DLD1 (cell line): ENCODE results near the gene GPATCH8.

Experiments used
- in situ Hi-C: cut with HindIII; loops from 2 replicates; pipeline ENCODE4 v1.10.0; 2017; ENCODE audit warnings: low sequenced_read_pairs

The GPATCH8 gene

DNA sequence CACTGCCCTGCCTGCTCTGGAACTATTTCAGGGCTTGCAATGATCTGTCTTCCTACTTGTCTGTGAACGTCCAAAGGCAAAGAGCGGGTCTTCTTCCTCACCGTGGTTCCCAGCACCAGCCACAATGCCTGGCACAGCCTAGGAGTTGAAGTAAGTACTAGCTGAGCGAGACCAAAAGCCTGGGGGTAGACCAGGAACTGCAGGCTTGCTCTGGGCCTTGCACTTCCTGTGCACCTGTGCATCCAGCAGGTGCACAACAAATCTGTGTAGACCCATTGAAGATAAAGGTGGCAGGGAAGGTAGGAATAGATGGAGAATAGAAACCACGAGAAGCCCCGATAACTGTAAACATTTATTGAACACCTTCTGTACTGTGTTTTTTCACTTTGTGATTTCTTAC, 144.2 kb downstream of the GPATCH8 start:
- in situ Hi-C loops: no loop called here

DNA sequence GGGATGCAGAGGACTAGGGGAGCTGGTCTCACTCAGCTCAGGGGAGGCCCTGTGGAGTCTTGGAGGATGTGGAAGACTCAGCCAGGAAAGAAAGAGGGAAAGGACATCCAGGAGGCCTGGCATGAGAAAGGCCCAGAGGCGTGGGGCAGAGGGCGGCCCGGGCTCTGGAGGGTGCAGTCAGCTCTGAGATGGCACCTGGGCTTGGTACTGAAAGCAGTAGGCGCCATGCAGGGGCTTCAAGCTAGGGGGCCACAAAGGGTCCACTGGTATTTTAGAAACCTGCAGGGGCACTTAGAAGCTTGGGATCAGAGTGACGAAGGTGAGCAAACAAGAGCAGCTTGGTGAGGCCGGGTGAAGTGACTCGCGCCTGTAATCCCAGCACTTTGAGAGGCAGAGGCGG, 145.1 kb downstream of the GPATCH8 start:
- in situ Hi-C loops: no loop called here

- in situ Hi-C loops: no loop called here
These were observed 147.0 kb downstream of the GPATCH8 start for GRCh38 chr17:44356241-44356640.

DNA sequence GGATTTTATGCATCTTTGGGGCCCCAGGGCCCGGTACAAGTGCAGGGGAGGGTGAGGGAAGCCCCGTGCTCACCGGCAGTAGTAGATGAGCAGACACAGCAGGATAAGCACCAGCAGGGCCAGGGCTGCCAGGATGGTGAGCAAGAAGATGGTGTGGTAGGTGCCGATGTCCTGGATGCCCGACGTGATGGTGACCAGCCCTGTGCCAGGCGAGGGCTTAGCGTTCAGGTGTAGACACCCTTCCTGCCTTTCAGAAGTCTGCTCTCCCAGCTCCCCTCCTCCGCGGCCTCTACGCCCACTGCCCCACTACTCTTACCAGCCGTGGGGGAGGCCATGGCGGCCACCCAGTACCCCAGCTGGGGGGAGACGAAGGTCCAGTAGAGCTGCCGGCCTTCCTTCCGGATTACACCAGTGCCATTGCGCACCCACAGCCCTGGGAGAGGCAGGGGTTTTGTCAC, 147.5 kb downstream of the GPATCH8 start:
- in situ Hi-C loops: no loop called here

GRCh38 chr17:44354582-44355561, 148.3 kb downstream of the GPATCH8 start:
- in situ Hi-C loops: no loop called here

- in situ Hi-C loops: no loop called here
These were observed 149.4 kb downstream of the GPATCH8 start for GRCh38 chr17:44353672-44354331.

DNA sequence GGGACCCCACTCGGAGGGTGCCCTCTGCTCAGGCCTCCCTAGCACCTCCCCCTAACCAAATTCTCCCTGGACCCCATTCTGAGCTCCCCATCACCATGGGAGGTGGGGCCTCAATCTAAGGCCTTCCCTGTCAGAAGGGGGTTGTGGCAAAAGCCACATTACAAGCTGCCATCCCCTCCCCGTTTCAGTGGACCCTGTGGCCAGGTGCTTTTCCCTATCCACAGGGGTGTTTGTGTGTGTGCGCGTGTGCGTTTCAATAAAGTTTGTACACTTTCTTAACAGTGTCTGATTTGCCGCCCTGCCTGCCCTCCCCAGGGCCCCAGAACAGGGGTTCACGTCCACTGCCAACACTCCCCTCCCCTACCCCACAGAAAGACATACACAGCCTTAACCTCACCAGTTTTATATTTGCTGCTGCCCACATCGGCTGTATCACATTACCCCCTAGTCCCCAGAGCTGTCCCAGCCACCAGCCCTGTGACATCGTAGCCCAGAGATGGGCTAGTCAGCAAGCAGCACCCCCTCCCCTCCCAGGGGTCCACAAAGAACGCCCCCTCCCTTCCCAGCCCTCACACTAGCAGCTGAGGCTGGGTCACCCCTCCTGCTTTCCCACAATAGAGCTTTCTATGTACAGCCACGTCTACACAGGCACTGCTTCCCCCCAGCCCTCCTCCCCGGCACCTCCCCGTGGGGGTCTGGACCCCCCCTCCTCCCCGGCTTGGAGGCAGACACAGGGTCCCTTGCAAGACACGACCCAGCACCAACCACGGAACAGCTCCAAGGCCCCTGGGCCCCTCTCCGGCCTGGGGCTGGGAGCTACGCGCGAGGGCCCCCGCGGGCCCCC, 150.2 kb downstream of the GPATCH8 start:
- in situ Hi-C loops: no loop called here

DNA sequence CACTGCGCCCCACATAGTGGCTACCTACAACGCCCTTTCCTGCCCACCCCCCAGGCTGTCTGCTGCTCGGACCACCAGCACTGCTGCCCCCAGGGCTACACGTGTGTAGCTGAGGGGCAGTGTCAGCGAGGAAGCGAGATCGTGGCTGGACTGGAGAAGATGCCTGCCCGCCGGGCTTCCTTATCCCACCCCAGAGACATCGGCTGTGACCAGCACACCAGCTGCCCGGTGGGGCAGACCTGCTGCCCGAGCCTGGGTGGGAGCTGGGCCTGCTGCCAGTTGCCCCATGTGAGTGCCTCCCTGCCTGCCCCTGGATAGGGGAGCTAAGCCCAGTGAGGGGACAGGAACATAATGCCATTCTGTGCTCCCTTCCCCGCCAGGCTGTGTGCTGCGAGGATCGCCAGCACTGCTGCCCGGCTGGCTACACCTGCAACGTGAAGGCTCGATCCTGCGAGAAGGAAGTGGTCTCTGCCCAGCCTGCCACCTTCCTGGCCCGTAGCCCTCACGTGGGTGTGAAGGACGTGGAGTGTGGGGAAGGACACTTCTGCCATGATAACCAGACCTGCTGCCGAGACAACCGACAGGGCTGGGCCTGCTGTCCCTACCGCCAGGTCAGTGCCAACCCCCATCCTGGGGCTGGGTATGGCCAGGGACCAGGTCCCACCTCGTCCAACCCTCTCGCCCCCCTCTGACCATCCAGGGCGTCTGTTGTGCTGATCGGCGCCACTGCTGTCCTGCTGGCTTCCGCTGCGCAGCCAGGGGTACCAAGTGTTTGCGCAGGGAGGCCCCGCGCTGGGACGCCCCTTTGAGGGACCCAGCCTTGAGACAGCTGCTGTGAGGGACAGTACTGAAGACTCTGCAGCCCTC, 151.0 kb downstream of the GPATCH8 start:
- in situ Hi-C loops: no loop called here

DNA sequence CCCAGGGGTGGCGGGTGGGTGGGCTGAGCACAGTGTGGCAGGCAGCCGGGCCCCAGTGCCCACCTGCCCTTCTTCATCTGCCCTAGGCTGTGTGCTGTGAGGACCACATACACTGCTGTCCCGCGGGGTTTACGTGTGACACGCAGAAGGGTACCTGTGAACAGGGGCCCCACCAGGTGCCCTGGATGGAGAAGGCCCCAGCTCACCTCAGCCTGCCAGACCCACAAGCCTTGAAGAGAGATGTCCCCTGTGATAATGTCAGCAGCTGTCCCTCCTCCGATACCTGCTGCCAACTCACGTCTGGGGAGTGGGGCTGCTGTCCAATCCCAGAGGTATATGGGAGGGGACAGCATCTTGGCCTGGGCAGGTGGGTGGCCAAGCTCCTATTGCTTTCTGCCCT, 151.7 kb downstream of the GPATCH8 start:
- in situ Hi-C loops: no loop called here

- in situ Hi-C loops: no loop called here
These were observed 152.4 kb downstream of the GPATCH8 start for GRCh38 chr17:44350733-44351226.

- in situ Hi-C loops: no loop called here
These were observed 153.6 kb downstream of the GPATCH8 start for GRCh38 chr17:44349553-44350070.

DNA sequence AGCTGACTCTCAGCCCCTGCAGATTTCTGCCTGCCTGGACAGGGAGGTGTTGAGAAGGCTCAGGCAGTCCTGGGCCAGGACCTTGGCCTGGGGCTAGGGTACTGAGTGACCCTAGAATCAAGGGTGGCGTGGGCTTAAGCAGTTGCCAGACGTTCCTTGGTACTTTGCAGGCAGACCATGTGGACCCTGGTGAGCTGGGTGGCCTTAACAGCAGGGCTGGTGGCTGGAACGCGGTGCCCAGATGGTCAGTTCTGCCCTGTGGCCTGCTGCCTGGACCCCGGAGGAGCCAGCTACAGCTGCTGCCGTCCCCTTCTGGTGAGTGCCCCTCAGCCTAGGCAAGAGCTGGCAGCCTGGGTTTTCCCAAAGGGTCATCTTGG, 154.2 kb downstream of the GPATCH8 start:
- in situ Hi-C loops: no loop called here

- in situ Hi-C loops: no loop called here
These were observed 154.8 kb downstream of the GPATCH8 start for GRCh38 chr17:44348234-44348987.
